GM23338 (cell line): Measurements from ENCODE around the gene NNT. TPM values are rescaled to one million over a fixed set of nuclear protein-coding genes. Genes with fewer than 3 reads are reported as not detected.

Experiments used
- ATAC-seq: fragments of 200-7000 bp; cut with Tn5 transposase; 3 replicates; pipeline ENCODE4 v1.9.1; 2020
- DNase-seq: peaks from one replicate; pipeline ENCODE4 v3.0.0-alpha.2; 2015; ENCODE audit warnings: low spot score
- H2AFZ ChIP-seq: fragments of 200-600 bp; sonication (generic); 2 replicates; pipeline ENCODE4 v1.8.0; 2016; ENCODE audit warnings: antibody characterized with exemption, mild to moderate bottlenecking, moderate library complexity
- H3F3A ChIP-seq: fragments of 200-600 bp; sonication (generic); replicated peaks from 2 replicates; pipeline ENCODE4 v1.8.0; 2017; ENCODE audit warnings: antibody characterized with exemption, mixed run types, low read depth
- H3K27ac ChIP-seq: fragments of 200-600 bp; sonication (generic); 2 replicates; pipeline ENCODE4 v1.6.1; 2016; ENCODE audit warnings: low read depth
- H3K27me3 ChIP-seq: fragments of 200-600 bp; sonication (generic); 2 replicates; pipeline ENCODE4 v1.8.0; 2016; ENCODE audit warnings: mild to moderate bottlenecking, mixed run types, moderate library complexity; ENCODE audit not compliant: insufficient read depth
- H3K36me3 ChIP-seq: fragments of 200-600 bp; sonication (generic); 2 replicates; pipeline ENCODE4 v1.8.0; 2016; ENCODE audit warnings: mild to moderate bottlenecking; ENCODE audit not compliant: insufficient read depth
- H3K4me1 ChIP-seq: fragments of 200-600 bp; sonication (generic); 2 replicates; pipeline ENCODE4 v1.8.0; 2016; ENCODE audit warnings: mild to moderate bottlenecking, moderate library complexity; ENCODE audit not compliant: insufficient read depth
- H3K4me2 ChIP-seq: fragments of 200-600 bp; sonication (generic); 2 replicates; pipeline ENCODE4 v1.7.1; 2017; ENCODE audit warnings: mixed run types
- H3K4me3 ChIP-seq: fragments of 200-600 bp; sonication (generic); 2 replicates; pipeline ENCODE4 v1.6.1; 2016; ENCODE audit warnings: mixed run types
- H3K79me2 ChIP-seq: fragments of 200-600 bp; sonication (generic); replicated peaks from 2 replicates; pipeline ENCODE4 v1.8.0; 2017; ENCODE audit warnings: mild to moderate bottlenecking; ENCODE audit not compliant: insufficient read depth
- H3K9me2 ChIP-seq: fragments of 200-600 bp; sonication (generic); 2 replicates; pipeline ENCODE4 v1.8.0; 2017; ENCODE audit not compliant: insufficient read depth
- H4K20me1 ChIP-seq: fragments of 200-600 bp; sonication (generic); replicated peaks from 2 replicates; pipeline ENCODE4 v1.8.0; 2017; ENCODE audit warnings: mild to moderate bottlenecking; ENCODE audit not compliant: insufficient read depth
- H3K27ac Mint-ChIP-seq: 2 replicates; pipeline ENCODE4 v1.8.0; 2020; ENCODE audit warnings: inconsistent platforms, mild to moderate bottlenecking, moderate library complexity, mixed read lengths
- H3K27me3 Mint-ChIP-seq: 3 replicates; pipeline ENCODE4 v1.8.0; 2022; ENCODE audit warnings: low read depth, mild to moderate bottlenecking, moderate library complexity, mixed read lengths, inconsistent platforms; ENCODE audit not compliant: insufficient read depth, poor library complexity
- H3K36me3 Mint-ChIP-seq: 3 replicates; pipeline ENCODE4 v1.8.0; 2021; ENCODE audit warnings: low read depth, mild to moderate bottlenecking, inconsistent platforms, moderate library complexity, mixed read lengths
- H3K4me1 Mint-ChIP-seq: 3 replicates; pipeline ENCODE4 v1.8.0; 2020; ENCODE audit warnings: mild to moderate bottlenecking, inconsistent platforms, mixed read lengths
- H3K4me3 Mint-ChIP-seq: 3 replicates; pipeline ENCODE4 v1.8.0; 2021; ENCODE audit warnings: moderate library complexity, mild to moderate bottlenecking, inconsistent platforms, mixed read lengths
- H3K9me3 Mint-ChIP-seq: 3 replicates; pipeline ENCODE4 v1.8.0; 2020; ENCODE audit warnings: moderate library complexity, mild to moderate bottlenecking, inconsistent platforms, mixed read lengths
- CREB1 ChIP-seq: fragments of 250-450 bp; sonication (Bioruptor Pico); IDR thresholded peaks from 2 replicates; pipeline ENCODE4 v1.5.0; 2020; ENCODE audit warnings: low read depth, mild to moderate bottlenecking, moderate library complexity
- EZH2 ChIP-seq: fragments of 200-600 bp; sonication (generic); IDR thresholded peaks from one replicate; pipeline ENCODE4 v1.8.0; 2017; ENCODE audit warnings: antibody characterized with exemption, mild to moderate bottlenecking, low read depth; ENCODE audit not compliant: unreplicated experiment
- EZH2phosphoT487 ChIP-seq: fragments of 200-600 bp; sonication (generic); IDR thresholded peaks from one replicate; pipeline ENCODE4 v1.8.1; 2018; ENCODE audit warnings: antibody characterized with exemption; ENCODE audit not compliant: unreplicated experiment
- JUNB ChIP-seq: IDR thresholded peaks from one replicate; pipeline ENCODE4 v1.6.1; 2016; ENCODE audit warnings: antibody characterized with exemption; ENCODE audit not compliant: unreplicated experiment
- NANOG ChIP-seq: IDR thresholded peaks from 2 replicates; pipeline ENCODE4 v1.6.1; 2016; ENCODE audit warnings: antibody characterized with exemption, borderline replicate concordance
- POLR2AphosphoS5 ChIP-seq: IDR thresholded peaks from 2 replicates; pipeline ENCODE4 v1.6.1; 2016; ENCODE audit warnings: antibody characterized with exemption, low read depth
- STAT1 ChIP-seq: IDR thresholded peaks from one replicate; pipeline ENCODE4 v1.6.1; 2016; ENCODE audit warnings: antibody characterized with exemption; ENCODE audit not compliant: unreplicated experiment
- ZNF114 ChIP-seq: fragments of 250-450 bp; sonication (Bioruptor Pico); IDR thresholded peaks from 2 replicates; pipeline ENCODE4 v1.5.0; 2020; ENCODE audit warnings: mild to moderate bottlenecking, moderate library complexity
- ZNF331 ChIP-seq: fragments of 250-450 bp; sonication (Bioruptor Pico); IDR thresholded peaks from 2 replicates; pipeline ENCODE4 v1.5.0; 2020; ENCODE audit warnings: low read depth, mild to moderate bottlenecking, moderate library complexity
- polyA plus RNA-seq: library from polyadenylated mRNA; unstranded; fragments of >200 nt; fragmentation: Nextera tagmentation; extraction: Ambion mirVana; gene quantifications from 2 replicates; pipeline ENCODE4 v1.2.1, GENCODE V29; 2016
- total RNA-seq: library from RNA; depleted of rRNA; stranded (reverse); fragments of >200 nt; shearing (Covaris generic); gene quantifications from 2 replicates; pipeline ENCODE4 v1.2.3, GENCODE V29; 2014
- TF ChIP-seq, protein P1 (sequence below), 2 experiments: fragments of 200-600 bp in 1 of 2; sonication (generic) in 1 of 2; conservative IDR thresholded peaks; 2 replicates each; pipeline versions ENCODE4 v1.5.1 to v1.6.1; 2016 to 2017; ENCODE audit warnings: antibody characterized with exemption in 2 of 2, low read depth in 2 of 2, mild to moderate bottlenecking in 2 of 2, moderate library complexity in 1 of 2
- TF ChIP-seq, protein P2 (sequence below): fragments of 250-450 bp; sonication (Bioruptor Pico); IDR thresholded peaks from 2 replicates; pipeline ENCODE4 v1.5.0; 2020; ENCODE audit warnings: mild to moderate bottlenecking, moderate library complexity
- TF ChIP-seq, protein P3 (sequence below): IDR thresholded peaks from 2 replicates; pipeline ENCODE4 v1.6.1; 2016; ENCODE audit warnings: antibody characterized with exemption
- TF ChIP-seq, protein P4 (sequence below): IDR thresholded peaks from one replicate; pipeline ENCODE4 v1.6.1; 2018; ENCODE audit warnings: antibody characterized with exemption; ENCODE audit not compliant: unreplicated experiment

The NNT gene
- total and polyA plus RNA-seq, 2 experiments from 2014 or later, result 10.8 to 15.9 TPM

DNA sequence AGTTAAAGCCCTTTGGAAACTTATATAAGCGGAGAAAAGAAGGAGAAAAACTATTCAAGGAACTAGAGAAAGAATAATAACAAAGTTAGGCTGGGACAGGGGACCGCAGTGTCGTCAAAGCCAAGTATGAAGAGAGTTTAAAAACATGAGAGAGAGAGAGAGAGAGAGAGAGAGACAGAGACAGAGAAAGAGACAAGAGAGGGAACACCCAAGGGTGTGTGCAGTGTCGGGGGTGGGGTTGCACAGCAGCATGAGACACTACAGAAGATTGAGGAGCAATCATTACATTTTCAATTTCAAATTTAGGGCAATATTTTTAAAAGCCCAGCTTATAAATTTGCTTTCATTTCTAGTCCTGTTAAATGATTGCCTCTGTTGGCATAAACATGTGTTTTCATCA, 74.3 kb downstream of the NNT start:
- H3K4me2 ChIP-seq, result no peak overlapping the region
- H3K79me2 ChIP-seq, result no peaks in the 10 kb centered on the region
- TF ChIP-seq EZH2 (no peak), ZNF114 (CRISPR knock-in tag) (no peak), POLR2AphosphoS5 (no peak), CREB1 (CRISPR knock-in tag) (no peak), STAT1 (no peak), EZH2phosphoT487 (no peak), JUNB (no peak), ZNF331 (CRISPR knock-in tag) (no peak), NANOG (no peak)
- TF ChIP-seq, protein P1, sequence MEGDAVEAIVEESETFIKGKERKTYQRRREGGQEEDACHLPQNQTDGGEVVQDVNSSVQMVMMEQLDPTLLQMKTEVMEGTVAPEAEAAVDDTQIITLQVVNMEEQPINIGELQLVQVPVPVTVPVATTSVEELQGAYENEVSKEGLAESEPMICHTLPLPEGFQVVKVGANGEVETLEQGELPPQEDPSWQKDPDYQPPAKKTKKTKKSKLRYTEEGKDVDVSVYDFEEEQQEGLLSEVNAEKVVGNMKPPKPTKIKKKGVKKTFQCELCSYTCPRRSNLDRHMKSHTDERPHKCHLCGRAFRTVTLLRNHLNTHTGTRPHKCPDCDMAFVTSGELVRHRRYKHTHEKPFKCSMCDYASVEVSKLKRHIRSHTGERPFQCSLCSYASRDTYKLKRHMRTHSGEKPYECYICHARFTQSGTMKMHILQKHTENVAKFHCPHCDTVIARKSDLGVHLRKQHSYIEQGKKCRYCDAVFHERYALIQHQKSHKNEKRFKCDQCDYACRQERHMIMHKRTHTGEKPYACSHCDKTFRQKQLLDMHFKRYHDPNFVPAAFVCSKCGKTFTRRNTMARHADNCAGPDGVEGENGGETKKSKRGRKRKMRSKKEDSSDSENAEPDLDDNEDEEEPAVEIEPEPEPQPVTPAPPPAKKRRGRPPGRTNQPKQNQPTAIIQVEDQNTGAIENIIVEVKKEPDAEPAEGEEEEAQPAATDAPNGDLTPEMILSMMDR (conservative IDR thresholded peaks at IDR 0.05; ENCODE audit: low read depth in 2 of 2), result no peak
- TF ChIP-seq, protein P2, sequence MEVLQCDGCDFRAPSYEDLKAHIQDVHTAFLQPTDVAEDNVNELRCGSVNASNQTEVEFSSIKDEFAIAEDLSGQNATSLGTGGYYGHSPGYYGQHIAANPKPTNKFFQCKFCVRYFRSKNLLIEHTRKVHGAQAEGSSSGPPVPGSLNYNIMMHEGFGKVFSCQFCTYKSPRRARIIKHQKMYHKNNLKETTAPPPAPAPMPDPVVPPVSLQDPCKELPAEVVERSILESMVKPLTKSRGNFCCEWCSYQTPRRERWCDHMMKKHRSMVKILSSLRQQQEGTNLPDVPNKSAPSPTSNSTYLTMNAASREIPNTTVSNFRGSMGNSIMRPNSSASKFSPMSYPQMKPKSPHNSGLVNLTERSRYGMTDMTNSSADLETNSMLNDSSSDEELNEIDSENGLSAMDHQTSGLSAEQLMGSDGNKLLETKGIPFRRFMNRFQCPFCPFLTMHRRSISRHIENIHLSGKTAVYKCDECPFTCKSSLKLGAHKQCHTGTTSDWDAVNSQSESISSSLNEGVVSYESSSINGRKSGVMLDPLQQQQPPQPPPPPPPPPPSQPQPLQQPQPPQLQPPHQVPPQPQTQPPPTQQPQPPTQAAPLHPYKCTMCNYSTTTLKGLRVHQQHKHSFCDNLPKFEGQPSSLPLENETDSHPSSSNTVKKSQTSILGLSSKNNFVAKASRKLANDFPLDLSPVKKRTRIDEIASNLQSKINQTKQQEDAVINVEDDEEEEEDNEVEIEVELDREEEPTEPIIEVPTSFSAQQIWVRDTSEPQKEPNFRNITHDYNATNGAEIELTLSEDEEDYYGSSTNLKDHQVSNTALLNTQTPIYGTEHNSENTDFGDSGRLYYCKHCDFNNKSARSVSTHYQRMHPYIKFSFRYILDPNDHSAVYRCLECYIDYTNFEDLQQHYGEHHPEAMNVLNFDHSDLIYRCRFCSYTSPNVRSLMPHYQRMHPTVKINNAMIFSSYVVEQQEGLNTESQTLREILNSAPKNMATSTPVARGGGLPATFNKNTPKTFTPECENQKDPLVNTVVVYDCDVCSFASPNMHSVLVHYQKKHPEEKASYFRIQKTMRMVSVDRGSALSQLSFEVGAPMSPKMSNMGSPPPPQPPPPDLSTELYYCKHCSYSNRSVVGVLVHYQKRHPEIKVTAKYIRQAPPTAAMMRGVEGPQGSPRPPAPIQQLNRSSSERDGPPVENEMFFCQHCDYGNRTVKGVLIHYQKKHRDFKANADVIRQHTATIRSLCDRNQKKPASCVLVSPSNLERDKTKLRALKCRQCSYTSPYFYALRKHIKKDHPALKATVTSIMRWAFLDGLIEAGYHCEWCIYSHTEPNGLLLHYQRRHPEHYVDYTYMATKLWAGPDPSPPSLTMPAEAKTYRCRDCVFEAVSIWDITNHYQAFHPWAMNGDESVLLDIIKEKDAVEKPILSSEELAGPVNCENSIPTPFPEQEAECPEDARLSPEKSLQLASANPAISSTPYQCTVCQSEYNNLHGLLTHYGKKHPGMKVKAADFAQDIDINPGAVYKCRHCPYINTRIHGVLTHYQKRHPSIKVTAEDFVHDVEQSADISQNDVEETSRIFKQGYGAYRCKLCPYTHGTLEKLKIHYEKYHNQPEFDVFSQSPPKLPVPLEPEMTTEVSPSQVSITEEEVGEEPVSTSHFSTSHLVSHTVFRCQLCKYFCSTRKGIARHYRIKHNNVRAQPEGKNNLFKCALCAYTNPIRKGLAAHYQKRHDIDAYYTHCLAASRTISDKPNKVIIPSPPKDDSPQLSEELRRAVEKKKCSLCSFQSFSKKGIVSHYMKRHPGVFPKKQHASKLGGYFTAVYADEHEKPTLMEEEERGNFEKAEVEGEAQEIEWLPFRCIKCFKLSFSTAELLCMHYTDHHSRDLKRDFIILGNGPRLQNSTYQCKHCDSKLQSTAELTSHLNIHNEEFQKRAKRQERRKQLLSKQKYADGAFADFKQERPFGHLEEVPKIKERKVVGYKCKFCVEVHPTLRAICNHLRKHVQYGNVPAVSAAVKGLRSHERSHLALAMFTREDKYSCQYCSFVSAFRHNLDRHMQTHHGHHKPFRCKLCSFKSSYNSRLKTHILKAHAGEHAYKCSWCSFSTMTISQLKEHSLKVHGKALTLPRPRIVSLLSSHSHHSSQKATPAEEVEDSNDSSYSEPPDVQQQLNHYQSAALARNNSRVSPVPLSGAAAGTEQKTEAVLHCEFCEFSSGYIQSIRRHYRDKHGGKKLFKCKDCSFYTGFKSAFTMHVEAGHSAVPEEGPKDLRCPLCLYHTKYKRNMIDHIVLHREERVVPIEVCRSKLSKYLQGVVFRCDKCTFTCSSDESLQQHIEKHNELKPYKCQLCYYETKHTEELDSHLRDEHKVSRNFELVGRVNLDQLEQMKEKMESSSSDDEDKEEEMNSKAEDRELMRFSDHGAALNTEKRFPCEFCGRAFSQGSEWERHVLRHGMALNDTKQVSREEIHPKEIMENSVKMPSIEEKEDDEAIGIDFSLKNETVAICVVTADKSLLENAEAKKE (CRISPR knock-in tag), result no peak
- TF ChIP-seq, protein P3, sequence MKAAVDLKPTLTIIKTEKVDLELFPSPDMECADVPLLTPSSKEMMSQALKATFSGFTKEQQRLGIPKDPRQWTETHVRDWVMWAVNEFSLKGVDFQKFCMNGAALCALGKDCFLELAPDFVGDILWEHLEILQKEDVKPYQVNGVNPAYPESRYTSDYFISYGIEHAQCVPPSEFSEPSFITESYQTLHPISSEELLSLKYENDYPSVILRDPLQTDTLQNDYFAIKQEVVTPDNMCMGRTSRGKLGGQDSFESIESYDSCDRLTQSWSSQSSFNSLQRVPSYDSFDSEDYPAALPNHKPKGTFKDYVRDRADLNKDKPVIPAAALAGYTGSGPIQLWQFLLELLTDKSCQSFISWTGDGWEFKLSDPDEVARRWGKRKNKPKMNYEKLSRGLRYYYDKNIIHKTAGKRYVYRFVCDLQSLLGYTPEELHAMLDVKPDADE, result no peak
- TF ChIP-seq, protein P4, sequence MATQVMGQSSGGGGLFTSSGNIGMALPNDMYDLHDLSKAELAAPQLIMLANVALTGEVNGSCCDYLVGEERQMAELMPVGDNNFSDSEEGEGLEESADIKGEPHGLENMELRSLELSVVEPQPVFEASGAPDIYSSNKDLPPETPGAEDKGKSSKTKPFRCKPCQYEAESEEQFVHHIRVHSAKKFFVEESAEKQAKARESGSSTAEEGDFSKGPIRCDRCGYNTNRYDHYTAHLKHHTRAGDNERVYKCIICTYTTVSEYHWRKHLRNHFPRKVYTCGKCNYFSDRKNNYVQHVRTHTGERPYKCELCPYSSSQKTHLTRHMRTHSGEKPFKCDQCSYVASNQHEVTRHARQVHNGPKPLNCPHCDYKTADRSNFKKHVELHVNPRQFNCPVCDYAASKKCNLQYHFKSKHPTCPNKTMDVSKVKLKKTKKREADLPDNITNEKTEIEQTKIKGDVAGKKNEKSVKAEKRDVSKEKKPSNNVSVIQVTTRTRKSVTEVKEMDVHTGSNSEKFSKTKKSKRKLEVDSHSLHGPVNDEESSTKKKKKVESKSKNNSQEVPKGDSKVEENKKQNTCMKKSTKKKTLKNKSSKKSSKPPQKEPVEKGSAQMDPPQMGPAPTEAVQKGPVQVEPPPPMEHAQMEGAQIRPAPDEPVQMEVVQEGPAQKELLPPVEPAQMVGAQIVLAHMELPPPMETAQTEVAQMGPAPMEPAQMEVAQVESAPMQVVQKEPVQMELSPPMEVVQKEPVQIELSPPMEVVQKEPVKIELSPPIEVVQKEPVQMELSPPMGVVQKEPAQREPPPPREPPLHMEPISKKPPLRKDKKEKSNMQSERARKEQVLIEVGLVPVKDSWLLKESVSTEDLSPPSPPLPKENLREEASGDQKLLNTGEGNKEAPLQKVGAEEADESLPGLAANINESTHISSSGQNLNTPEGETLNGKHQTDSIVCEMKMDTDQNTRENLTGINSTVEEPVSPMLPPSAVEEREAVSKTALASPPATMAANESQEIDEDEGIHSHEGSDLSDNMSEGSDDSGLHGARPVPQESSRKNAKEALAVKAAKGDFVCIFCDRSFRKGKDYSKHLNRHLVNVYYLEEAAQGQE, result no peak
- Mint-ChIP-seq H3K4me1 (no peaks in the 10 kb centered on the region), H3K36me3 (peaks cover 13% of the 10 kb centered on the region), H3K27ac (no peak overlapping the region), H3K4me3 (no peak overlapping the region), H3K27me3 (peaks cover 2% of the 10 kb centered on the region), H3K9me3 (peaks cover 9% of the 10 kb centered on the region; the same call in 2 of the 3 replicates)
- H3K27me3 ChIP-seq, result no peaks in the 10 kb centered on the region
- H3K27ac ChIP-seq, result no peak overlapping the region
- ATAC-seq, result no peak
- no peaks in the 10 kb centered on the region for H3K9me2 ChIP-seq
- H3K4me3 ChIP-seq, result no peak overlapping the region
- no peaks in the 10 kb centered on the region for H3K36me3 ChIP-seq
- no peaks in the 10 kb centered on the region for H3F3A ChIP-seq
- no peak for DNase-seq
- H2AFZ ChIP-seq, result no peak overlapping the region
- no peaks in the 10 kb centered on the region for H3K4me1 ChIP-seq
- no peaks in the 10 kb centered on the region for H4K20me1 ChIP-seq
